Measurements from ENCODE around the gene SORCS2.

DNA sequence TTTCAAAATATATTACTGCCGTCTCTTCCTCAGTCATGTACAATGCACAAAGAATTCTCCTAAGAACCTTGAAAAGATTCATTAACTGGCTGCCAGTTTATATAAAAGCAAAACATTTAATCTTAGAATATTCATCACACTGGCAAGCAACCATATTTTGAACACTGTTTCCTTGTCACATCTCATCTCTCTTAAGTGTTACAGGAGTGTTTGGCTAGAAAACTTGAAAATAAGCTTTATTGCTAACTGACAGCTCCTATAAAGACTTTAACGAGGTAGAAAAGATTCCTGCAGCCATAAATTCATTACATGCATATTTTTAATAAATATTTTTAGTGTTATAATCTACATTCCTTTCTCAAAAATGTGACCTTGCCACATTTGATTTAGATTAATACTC, 597.7 kb downstream of the SORCS2 start:
- TF ChIP-seq, protein P1, sequence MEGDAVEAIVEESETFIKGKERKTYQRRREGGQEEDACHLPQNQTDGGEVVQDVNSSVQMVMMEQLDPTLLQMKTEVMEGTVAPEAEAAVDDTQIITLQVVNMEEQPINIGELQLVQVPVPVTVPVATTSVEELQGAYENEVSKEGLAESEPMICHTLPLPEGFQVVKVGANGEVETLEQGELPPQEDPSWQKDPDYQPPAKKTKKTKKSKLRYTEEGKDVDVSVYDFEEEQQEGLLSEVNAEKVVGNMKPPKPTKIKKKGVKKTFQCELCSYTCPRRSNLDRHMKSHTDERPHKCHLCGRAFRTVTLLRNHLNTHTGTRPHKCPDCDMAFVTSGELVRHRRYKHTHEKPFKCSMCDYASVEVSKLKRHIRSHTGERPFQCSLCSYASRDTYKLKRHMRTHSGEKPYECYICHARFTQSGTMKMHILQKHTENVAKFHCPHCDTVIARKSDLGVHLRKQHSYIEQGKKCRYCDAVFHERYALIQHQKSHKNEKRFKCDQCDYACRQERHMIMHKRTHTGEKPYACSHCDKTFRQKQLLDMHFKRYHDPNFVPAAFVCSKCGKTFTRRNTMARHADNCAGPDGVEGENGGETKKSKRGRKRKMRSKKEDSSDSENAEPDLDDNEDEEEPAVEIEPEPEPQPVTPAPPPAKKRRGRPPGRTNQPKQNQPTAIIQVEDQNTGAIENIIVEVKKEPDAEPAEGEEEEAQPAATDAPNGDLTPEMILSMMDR (IDR thresholded peaks at IDR 0.05): no peak
- no peak for TF ChIP-seq POLR2A (IDR thresholded peaks at IDR 0.05)

All from uterus (tissue), 2 donors.